Measurements from ENCODE around the gene ZC2HC1C. TPM values are rescaled to one million over a fixed set of nuclear protein-coding genes. Genes with fewer than 3 reads are reported as not detected.

ZC2HC1C gene
- total RNA-seq, 3 donors from 2014 or later, result 0.45 to 0.84 (median 0.78) TPM

DNA sequence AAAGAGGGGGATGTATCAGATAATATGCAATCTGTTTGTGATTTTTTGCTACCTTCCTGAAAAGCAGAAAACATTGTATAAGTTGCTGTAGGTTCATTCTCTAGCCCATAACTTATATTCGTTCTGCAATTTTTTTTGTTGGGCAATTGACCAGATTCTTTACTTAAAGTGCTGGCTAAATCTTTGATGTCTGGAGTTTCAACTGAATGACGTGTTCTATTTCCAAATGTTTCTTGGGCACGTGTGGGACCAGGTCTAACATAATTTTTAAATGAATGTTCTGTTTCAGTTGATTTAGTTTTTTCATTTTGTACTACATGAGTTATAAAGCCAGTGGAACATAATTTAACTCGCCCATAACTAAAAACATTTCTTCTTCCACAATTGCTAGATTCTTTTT lies 21.9 kb upstream of the ZC2HC1C start:
- H3K4me1 Mint-ChIP-seq (ENCODE audit: low read depth), result peaks cover 54% of the 10 kb centered on the region
- H3K9me3 Mint-ChIP-seq, result no peaks in the 10 kb centered on the region
- H3K36me3 Mint-ChIP-seq (ENCODE audit: insufficient read depth), result peaks cover 13% of the 10 kb centered on the region
- ATAC-seq (no peak), DNase-seq (no peak)
- no peaks in the 10 kb centered on the region for H3K27me3 Mint-ChIP-seq (ENCODE audit: low read depth)
- H3K4me3 Mint-ChIP-seq, result no peak overlapping the region

DNA sequence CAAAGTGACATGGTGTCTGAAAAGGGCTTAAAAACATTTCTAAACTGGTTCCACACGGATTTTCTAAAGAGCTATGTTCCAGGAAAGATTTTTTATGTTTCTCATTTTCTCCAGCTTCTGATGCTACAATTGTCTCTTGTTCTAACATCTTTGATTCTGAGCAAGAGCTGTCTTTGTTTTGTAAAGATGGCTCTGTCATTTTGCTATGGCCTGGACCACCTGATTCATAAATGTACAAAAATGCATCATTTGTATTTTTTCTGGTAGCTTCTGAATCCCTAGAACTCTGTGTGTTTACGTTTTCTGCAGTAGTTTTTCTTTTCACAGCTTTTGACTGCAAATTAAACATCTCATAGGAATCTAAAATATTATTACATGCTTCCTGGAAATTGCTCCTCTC lies 21.3 kb upstream of the ZC2HC1C start:
- Mint-ChIP-seq H3K27me3 (ENCODE audit: low read depth) (no peaks in the 10 kb centered on the region), H3K36me3 (ENCODE audit: insufficient read depth) (peaks cover 15% of the 10 kb centered on the region), H3K9me3 (no peaks in the 10 kb centered on the region), H3K4me1 (ENCODE audit: low read depth) (peaks cover 56% of the 10 kb centered on the region), H3K4me3 (no peak overlapping the region)
- ATAC-seq (no peak), DNase-seq (no peak)

DNA sequence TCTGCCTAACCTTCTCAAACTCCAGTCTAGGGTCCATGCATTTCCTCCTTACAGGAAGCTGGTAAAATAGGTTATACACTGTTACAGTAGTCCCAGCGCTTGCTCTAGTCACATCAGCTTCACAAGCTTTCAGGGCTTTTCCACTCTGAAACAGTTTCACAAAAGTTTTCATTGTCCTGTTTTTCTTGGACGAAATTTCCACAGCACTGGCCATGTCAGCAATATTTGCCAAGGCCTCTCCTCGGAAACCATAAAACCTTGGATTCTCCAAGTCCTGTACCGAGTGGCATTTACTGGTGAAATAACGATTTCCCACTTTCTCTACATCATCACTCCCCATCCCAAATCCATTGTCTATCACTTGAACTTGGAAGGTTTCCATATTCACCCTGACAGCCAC lies 20.3 kb upstream of the ZC2HC1C start:
- no peak for ATAC-seq

DNA sequence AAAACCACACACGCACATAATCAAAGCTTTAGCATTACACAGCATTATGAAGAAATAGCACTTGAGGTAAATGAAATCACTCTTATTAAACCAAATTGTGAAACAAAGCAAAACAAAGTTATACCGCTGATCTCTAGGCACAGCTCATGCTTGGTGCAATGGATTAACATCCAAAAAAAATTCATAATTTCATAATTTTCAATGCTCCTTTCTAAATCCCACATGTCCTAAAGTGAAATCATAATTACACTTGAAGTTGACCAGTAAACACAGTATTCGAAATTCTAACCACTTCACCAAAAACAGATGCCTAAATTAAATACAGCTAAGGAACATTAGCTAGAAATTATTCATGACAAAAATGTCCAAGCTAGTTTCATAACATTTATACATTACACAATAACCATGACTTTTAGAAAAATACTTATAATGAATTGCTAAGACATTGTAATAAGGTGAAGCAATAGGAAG lies 19.7 kb upstream of the ZC2HC1C start:
- H3K4me3 Mint-ChIP-seq, result peak overlapping the region; percentile 91
- ATAC-seq (no peak), DNase-seq (no peak)
- H3K27me3 Mint-ChIP-seq (ENCODE audit: low read depth), result no peaks in the 10 kb centered on the region
- peaks cover 49% of the 10 kb centered on the region for H3K4me1 Mint-ChIP-seq (ENCODE audit: low read depth)
- no peaks in the 10 kb centered on the region for H3K9me3 Mint-ChIP-seq
- peaks cover 14% of the 10 kb centered on the region for H3K36me3 Mint-ChIP-seq (ENCODE audit: insufficient read depth)

More for the DNA sequence above, 20.3 kb upstream of the ZC2HC1C start:
- Mint-ChIP-seq H3K9me3 (no peaks in the 10 kb centered on the region), H3K4me3 (no peak overlapping the region), H3K4me1 (ENCODE audit: low read depth) (peaks cover 54% of the 10 kb centered on the region), H3K36me3 (ENCODE audit: insufficient read depth) (peaks cover 14% of the 10 kb centered on the region), H3K27me3 (ENCODE audit: low read depth) (no peaks in the 10 kb centered on the region)
- no peak for DNase-seq

DNA sequence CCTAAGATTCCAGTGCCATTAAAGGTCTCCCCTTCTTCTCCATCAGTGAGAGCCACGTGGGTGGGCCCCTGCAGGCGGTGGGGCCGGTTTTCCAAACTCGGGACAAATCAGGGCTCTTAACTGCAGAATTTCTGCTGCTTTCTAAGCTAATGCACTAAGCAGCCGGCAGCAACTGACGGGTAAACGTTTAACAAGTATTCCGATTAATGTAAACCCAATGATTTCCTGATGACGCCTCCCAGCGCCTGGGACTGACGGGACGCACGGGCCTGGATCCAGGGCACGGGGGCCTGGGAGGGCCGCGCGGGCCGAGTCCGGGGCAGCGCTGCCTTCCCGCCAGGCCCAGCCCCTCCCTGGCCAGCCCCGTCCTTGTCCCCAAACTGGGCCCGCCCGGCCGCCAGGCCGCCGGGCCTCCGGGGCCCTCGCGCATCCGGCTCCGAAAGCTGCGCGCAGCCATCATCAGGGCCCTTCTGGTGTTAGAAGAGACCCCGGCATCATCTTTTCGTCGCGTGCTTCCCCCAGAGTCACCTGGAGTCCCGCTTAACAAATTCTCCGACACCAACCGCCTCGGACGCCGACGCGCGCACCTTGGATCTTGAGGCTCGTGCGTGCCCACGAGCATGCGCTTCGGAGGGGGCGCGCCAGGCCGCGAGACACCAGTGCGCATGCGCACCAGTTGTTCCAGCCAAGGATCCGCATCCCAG lies 18.4 kb upstream of the ZC2HC1C start, which contains the start of gene MLH3:
Gene MLH3, minus strand, starts transcription at position 616 of the 704 bp plus-strand sequence. CDS start 1,812 bp downstream, outside the sequence.
- Mint-ChIP-seq H3K4me3 (peak within 1 kb of the TSS; percentile 91), H3K9me3 (no peaks in the 10 kb centered on the region), H3K36me3 (ENCODE audit: insufficient read depth) (peaks cover 18% of the 10 kb centered on the region), H3K27me3 (ENCODE audit: low read depth) (no peaks in the 10 kb centered on the region), H3K4me1 (ENCODE audit: low read depth) (peaks cover 39% of the 10 kb centered on the region)
- ATAC-seq (peak; percentile 80 to 84), DNase-seq (peak; percentile 79)

DNA sequence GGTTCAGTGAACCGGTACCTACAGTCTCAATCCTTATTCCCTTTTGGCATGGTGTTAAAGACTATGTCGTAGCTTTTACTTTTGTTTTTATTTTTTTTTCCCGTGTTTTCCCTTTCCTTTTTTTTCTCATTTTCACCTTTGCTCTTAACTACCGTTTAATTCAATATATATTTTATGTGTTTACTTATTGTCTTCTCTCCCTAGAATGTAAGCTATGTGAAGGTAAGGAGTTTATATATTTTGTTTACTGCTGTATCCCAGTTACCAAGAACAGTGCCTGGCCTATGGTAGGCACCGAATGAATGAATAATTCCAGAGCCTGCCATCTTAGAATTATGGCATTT lies 17.9 kb upstream of the ZC2HC1C start:
- peaks cover 20% of the 10 kb centered on the region for H3K36me3 Mint-ChIP-seq (ENCODE audit: insufficient read depth)
- no peak for ATAC-seq

DNA sequence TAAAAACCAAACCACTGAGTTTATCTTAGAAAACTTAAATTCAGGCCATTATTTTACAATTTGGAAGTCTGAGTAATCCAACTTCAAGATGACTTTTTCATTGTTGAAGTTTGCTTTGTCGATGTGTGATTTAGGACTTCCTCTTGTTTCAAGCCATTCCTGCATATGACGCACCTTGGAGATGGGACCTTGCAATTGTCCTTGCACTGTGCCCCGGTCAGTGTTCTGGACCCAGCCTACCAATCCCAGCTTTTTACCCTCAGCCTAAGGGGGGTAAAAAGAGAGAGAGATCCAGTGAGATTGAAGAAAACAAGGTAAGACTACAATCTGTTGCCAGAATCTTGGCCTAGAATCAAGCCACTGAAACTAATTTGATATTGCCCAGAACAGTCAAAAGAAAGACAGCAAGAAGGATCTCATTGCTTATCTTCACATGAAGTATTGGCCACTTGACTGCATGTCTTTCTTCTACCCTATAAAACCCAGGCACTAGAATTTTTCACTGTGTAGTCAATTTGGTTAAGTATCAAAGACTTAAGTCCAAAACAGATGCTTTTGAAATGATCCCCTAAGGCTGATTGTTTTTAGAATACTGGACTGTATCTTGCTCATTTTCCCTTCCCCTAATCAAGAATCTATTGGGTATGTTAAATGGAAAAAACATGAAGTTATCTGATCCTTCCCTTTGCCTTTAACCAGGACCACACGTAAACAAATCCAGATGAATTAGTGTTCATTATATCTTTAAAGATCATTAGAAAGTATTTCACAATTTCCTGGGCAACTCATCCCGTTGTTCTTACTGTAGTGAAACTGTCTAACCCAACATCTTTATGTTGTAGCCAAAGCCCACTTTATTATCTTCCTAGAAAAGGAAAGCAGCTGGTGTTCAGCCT lies 15.8 kb upstream of the ZC2HC1C start:
- H3K27me3 Mint-ChIP-seq (ENCODE audit: low read depth), result no peaks in the 10 kb centered on the region
- no peak overlapping the region for H3K4me3 Mint-ChIP-seq
- H3K36me3 Mint-ChIP-seq (ENCODE audit: insufficient read depth), result peaks cover 12% of the 10 kb centered on the region
- ATAC-seq (no peak), DNase-seq (no peak)
- H3K4me1 Mint-ChIP-seq (ENCODE audit: low read depth), result peaks cover 23% of the 10 kb centered on the region
- H3K9me3 Mint-ChIP-seq, result no peaks in the 10 kb centered on the region

More for the DNA sequence above, 17.9 kb upstream of the ZC2HC1C start:
- Mint-ChIP-seq H3K4me1 (ENCODE audit: low read depth) (peaks cover 35% of the 10 kb centered on the region), H3K9me3 (no peaks in the 10 kb centered on the region), H3K4me3 (peak overlapping the region; percentile 91), H3K27me3 (ENCODE audit: low read depth) (no peaks in the 10 kb centered on the region)
- DNase-seq, result no peak

DNA sequence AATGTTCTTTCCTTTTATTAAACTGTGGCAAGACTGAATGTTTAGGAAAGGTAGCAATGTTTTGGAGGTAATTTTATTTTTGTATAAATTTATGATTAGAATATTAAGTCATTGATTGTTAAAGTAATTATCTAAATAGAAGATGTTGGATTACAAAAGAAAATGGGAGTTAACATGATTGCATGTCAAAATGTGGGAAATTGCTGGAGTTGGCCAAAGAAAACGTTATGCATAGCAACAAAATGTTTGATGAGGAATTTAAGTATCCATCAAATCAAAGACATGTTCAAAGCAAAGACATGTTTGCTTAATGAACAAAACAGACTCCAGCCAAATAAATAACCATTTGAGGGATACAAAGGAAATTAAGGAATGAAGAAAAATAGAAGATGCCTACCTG lies 15.0 kb upstream of the ZC2HC1C start:
- Mint-ChIP-seq H3K4me1 (ENCODE audit: low read depth) (peaks cover 21% of the 10 kb centered on the region), H3K36me3 (ENCODE audit: insufficient read depth) (peaks cover 14% of the 10 kb centered on the region), H3K27me3 (ENCODE audit: low read depth) (no peaks in the 10 kb centered on the region), H3K9me3 (no peaks in the 10 kb centered on the region), H3K4me3 (no peak overlapping the region)
- ATAC-seq (no peak), DNase-seq (no peak)

DNA sequence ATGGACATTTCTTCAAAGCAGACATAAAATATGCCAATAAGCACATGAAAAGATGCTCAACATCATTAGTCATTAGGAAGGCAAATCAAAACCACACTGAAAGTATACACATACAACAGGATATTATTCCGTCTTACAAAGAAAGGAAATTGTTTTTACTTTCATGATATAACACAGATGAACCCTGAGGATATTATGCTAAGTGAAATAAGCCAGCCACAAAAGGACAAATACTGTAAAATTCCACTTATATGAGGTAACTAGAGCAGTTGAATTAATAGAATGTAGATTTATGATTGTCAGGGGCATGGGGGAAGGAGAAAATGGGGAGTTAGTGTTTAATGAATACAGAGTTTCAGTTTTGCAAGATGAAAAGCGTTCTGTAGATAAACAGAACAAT lies 9.8 kb upstream of the ZC2HC1C start:
- no peak overlapping the region for H3K4me3 Mint-ChIP-seq
- no peaks in the 10 kb centered on the region for H3K27me3 Mint-ChIP-seq (ENCODE audit: low read depth)
- H3K4me1 Mint-ChIP-seq (ENCODE audit: low read depth), result peaks cover 24% of the 10 kb centered on the region
- no peak for DNase-seq
- ATAC-seq, result no peak
- no peaks in the 10 kb centered on the region for H3K9me3 Mint-ChIP-seq
- H3K36me3 Mint-ChIP-seq (ENCODE audit: insufficient read depth), result peaks cover 14% of the 10 kb centered on the region

DNA sequence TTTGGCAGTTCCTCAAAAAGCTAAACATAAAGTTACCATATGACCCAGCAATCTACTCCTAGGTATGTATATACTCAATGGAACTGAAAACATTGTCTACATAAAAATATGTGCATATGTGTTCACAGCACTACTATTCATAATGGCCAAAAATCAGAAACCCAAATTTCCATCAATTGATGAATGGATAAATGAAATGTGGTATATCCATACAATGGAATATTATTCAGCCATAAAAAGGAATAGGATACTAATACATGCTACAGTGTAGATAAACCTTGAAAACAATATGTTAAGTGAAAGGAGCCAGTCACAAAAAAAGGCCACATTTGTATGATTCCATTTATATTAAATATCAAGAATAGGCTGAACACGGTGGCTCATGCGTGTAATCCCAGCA lies 9.0 kb upstream of the ZC2HC1C start:
- DNase-seq, result no peak

DNA sequence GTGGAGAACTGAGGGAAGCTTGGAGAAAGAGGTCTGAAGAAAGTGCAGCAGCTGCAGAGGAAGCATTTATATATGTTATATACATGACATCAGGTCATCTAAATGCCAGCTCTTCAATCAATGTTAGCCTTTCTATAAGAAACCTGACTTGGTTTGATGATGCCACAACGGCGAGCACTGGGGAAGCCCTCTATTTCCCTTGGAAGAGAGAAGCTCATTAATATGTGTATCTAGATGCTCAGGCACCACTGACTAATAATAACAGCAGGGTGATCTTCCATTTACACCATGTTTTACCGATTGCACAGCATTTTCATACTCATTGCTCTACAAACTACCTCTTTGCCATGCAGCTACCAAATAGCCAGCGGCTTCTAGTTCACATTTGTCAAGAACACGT lies 6.4 kb upstream of the ZC2HC1C start:
- Mint-ChIP-seq H3K27me3 (ENCODE audit: low read depth) (no peaks in the 10 kb centered on the region), H3K36me3 (ENCODE audit: insufficient read depth) (peaks cover 8% of the 10 kb centered on the region), H3K4me1 (ENCODE audit: low read depth) (peaks cover 22% of the 10 kb centered on the region), H3K4me3 (peak overlapping the region; percentile 100), H3K9me3 (no peaks in the 10 kb centered on the region)
- ATAC-seq, result no peak
- no peak for DNase-seq

More for the DNA sequence above, 9.0 kb upstream of the ZC2HC1C start:
- Mint-ChIP-seq H3K36me3 (ENCODE audit: insufficient read depth) (peaks cover 14% of the 10 kb centered on the region), H3K9me3 (no peaks in the 10 kb centered on the region), H3K27me3 (ENCODE audit: low read depth) (no peaks in the 10 kb centered on the region), H3K4me3 (no peak overlapping the region), H3K4me1 (ENCODE audit: low read depth) (peaks cover 24% of the 10 kb centered on the region)
- ATAC-seq, result no peak

DNA sequence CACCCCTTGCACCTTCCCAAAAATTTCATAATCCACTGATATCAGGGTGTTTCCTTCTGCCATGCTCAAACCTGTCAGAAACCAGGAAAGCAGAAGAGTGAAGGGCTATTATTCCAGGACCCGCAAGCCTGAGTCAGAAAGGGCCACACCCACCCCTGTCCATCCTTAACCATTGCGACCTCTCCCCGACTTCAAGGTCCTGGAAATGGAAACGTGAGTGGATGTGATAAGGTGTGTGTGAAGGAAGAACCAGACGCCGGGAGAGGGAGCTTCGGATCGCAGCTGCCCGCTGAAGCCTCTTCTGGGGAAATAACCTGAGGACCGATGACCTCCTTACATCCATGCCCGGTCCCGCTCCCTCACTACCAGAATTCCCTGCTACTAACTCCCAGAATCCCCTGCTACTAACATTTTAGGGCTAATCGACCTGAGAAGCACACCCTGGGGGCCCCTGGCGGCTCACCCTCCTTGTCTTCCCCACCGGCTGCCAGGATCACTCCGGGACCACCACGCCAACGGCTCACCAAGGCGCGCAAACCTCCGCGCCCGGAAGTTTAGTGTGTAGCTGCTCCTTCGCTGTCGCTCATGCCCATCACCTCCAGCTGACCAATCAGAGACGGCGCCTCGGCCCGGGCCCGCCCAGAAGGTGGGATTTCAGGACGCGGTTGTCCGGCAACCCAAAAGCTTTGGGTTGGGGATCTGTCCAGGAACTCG lies 5.8 kb upstream of the ZC2HC1C start, which contains the start of gene ACYP1:
Gene ACYP1, minus strand, starts transcription at position 534 of the 714 bp plus-strand sequence. Its CDS starts 471 bp downstream, at position 63.
- peak within 1 kb of the TSS; percentile 100 for H3K4me3 Mint-ChIP-seq
- H3K9me3 Mint-ChIP-seq, result no peaks in the 10 kb centered on the region
- DNase-seq (peak; percentile 87), ATAC-seq (peak; percentile 100)
- H3K4me1 Mint-ChIP-seq (ENCODE audit: low read depth), result peaks cover 22% of the 10 kb centered on the region
- H3K36me3 Mint-ChIP-seq (ENCODE audit: insufficient read depth), result peaks cover 7% of the 10 kb centered on the region
- H3K27me3 Mint-ChIP-seq (ENCODE audit: low read depth), result no peaks in the 10 kb centered on the region

DNA sequence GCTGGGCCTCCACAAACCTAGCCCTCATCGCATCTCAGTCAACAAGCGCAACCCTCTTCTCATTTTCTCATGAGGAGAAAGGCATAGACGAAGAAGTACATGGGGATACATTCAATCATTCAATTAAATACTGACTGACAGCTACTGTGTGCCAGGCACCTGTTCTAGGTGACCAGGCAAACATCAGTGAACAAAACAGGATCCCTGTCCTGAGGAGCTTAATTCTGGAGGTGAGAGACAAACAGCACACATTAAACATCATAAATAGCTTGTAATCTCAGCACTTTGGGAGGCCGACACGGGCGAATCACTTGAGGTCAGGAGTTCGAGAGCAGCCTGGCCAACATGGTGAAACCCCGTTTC lies 5.3 kb upstream of the ZC2HC1C start:
- DNase-seq, result no peak
- peak; percentile 15 to 21 for ATAC-seq
- peaks cover 22% of the 10 kb centered on the region for H3K4me1 Mint-ChIP-seq (ENCODE audit: low read depth)
- no peaks in the 10 kb centered on the region for H3K27me3 Mint-ChIP-seq (ENCODE audit: low read depth)
- H3K9me3 Mint-ChIP-seq, result no peaks in the 10 kb centered on the region
- H3K36me3 Mint-ChIP-seq (ENCODE audit: insufficient read depth), result peaks cover 6% of the 10 kb centered on the region
- peak overlapping the region; percentile 100 for H3K4me3 Mint-ChIP-seq

DNA sequence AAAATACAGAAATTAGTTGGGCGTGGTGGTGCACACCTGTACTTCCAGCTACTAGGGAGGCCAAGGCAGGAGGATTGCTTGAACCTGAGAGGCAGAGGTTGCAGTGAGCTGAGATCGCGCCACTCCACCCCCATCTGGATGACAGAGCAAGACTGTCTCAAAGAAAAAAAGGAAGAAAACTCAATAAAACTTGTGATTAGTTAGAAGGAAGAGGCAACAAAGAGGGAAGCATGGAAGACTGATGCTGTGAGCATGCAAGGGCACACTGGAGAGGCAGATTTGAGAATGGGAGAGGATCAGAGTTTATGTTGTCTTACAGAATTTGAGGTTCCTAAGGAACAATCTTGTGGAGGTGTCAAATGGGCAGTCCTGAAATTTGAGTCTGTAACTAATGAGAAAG lies 2.8 kb upstream of the ZC2HC1C start:
- no peak overlapping the region for H3K4me3 Mint-ChIP-seq
- H3K4me1 Mint-ChIP-seq (ENCODE audit: low read depth), result peaks cover 19% of the 10 kb centered on the region
- no peaks in the 10 kb centered on the region for H3K9me3 Mint-ChIP-seq
- no peaks in the 10 kb centered on the region for H3K27me3 Mint-ChIP-seq (ENCODE audit: low read depth)
- no peak for ATAC-seq
- DNase-seq, result no peak
- no peaks in the 10 kb centered on the region for H3K36me3 Mint-ChIP-seq (ENCODE audit: insufficient read depth)

Data from activated T-cell treated with anti-CD3 and anti-CD28 coated beads, Interleukin-2, amount 50 U/mL, for 4 hours (primary cell).